Left ventricle myocardium inferior (tissue), 1 donor: ENCODE data around the gene MED6. TPM values are rescaled to one million over a fixed set of nuclear protein-coding genes. Genes with fewer than 3 reads are reported as not detected.

ENCODE experiments used
- DNase-seq: peaks from one replicate; pipeline ENCODE4 v3.0.0-alpha.2; 2020
- H3K27ac ChIP-seq: fragments of 200-600 bp; replicated peaks from 2 replicates; pipeline ENCODE4 v1.8.0; 2021
- H3K27me3 ChIP-seq: fragments of 200-600 bp; 2 replicates; pipeline ENCODE4 v1.8.0; 2021; ENCODE audit warnings: low read depth
- H3K36me3 ChIP-seq: fragments of 200-600 bp; 2 replicates; pipeline ENCODE4 v1.8.0; 2021
- H3K4me1 ChIP-seq: fragments of 200-600 bp; 2 replicates; pipeline ENCODE4 v1.8.0; 2021
- H3K4me3 ChIP-seq: fragments of 200-600 bp; 2 replicates; pipeline ENCODE4 v1.8.0; 2021; ENCODE audit warnings: mild to moderate bottlenecking, moderate library complexity
- H3K9me3 ChIP-seq: fragments of 200-600 bp; replicated peaks from 2 replicates; pipeline ENCODE4 v1.8.0; 2021
- intact Hi-C: fragments of 100-400 bp; cut with micrococcal nuclease; formaldehyde crosslinking; loops from one replicate; pipeline ENCODE4 v1.11.0; 2022
- total RNA-seq: library from RNA; stranded (reverse); fragmentation: NEBNext Ultra II Directional; extraction: Animal tissue kit (Norgen Biotek cat#: 25700); gene quantifications from one replicate; pipeline ENCODE4 v1.2.1, GENCODE V29; 2021
- TF ChIP-seq, protein P1 (sequence below): fragments of 200-600 bp; IDR thresholded peaks from 2 replicates; pipeline ENCODE4 v1.8.0; 2021; ENCODE audit warnings: antibody characterized with exemption, mild to moderate bottlenecking, borderline replicate concordance
- donor health status: DM: no; HTN: yes; CAD: no; lungs with severe emphysema.

MED6 gene
- total RNA-seq, 1 donor from 2014 or later: 19.4 TPM

DNA sequence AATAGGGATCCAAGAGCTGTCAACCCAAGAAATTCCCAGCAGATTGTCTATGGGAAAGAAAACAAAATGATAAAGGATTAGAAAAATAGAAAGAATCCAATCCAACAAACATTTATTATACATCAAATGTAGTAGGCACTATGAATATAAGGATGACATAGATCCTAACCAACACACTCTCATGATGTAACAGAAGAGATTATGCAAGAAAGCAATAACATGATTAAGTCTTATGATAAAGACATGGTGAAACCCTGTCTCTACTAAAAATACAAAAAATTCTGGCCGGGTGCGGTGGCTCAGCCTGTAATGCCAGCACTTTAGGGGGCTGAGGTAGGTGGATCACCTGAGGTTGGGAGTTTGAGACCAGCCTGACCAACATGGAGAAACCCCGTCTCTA, 2.7 kb downstream of the MED6 start:
- H3K27ac ChIP-seq: no peak overlapping the region
- H3K27me3 ChIP-seq: no peaks in the 10 kb centered on the region
- H3K4me3 ChIP-seq: no peak overlapping the region
- intact Hi-C loops: no loop called here
- no peaks in the 10 kb centered on the region for H3K9me3 ChIP-seq
- DNase-seq: no peak
- TF ChIP-seq, protein P1, sequence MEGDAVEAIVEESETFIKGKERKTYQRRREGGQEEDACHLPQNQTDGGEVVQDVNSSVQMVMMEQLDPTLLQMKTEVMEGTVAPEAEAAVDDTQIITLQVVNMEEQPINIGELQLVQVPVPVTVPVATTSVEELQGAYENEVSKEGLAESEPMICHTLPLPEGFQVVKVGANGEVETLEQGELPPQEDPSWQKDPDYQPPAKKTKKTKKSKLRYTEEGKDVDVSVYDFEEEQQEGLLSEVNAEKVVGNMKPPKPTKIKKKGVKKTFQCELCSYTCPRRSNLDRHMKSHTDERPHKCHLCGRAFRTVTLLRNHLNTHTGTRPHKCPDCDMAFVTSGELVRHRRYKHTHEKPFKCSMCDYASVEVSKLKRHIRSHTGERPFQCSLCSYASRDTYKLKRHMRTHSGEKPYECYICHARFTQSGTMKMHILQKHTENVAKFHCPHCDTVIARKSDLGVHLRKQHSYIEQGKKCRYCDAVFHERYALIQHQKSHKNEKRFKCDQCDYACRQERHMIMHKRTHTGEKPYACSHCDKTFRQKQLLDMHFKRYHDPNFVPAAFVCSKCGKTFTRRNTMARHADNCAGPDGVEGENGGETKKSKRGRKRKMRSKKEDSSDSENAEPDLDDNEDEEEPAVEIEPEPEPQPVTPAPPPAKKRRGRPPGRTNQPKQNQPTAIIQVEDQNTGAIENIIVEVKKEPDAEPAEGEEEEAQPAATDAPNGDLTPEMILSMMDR: no peak
- H3K4me1 ChIP-seq: peaks cover 50% of the 10 kb centered on the region
- peaks cover 40% of the 10 kb centered on the region for H3K36me3 ChIP-seq

DNA sequence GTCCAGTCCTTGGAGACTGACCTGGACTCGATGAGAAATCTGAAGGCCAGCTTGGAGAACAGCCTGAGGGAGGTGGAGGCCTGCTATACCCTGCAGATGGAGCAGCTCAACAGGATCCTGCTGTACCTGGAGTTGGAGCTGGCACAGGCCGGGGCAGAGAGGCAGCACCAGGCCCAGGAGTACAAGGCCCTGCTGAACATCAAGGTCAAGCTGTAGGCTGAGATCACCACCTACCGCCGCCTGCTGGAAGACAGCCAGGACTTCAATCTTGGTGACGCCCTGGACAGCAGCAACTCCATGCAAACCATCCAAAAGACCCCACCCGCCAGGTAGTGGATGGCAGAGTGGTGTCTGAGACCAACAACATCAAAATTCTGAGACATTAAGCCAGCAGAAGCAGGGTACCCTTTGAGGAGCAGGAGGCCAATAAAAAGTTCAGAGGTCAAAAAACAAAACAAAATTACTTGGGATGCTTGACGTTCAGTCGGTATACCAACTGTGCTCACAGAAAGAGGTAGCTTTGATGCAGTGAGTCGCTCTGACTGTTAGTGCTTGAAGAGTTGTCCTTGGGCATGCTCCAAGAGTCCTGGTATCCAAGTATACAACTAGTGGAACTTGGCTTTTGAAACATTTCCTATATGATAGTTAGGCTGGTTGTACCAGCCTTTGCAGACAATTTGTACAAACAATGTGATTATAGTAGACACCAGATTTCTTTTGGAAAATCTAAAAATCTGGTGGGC, 4.8 kb downstream of the MED6 start:
- no peak overlapping the region for H3K4me3 ChIP-seq
- intact Hi-C loops: no loop called here
- H3K27ac ChIP-seq: no peak overlapping the region
- no peaks in the 10 kb centered on the region for H3K27me3 ChIP-seq
- TF ChIP-seq, protein P1: no peak
- H3K36me3 ChIP-seq: peaks cover 61% of the 10 kb centered on the region
- H3K9me3 ChIP-seq: no peaks in the 10 kb centered on the region
- peaks cover 44% of the 10 kb centered on the region for H3K4me1 ChIP-seq
- DNase-seq: no peak

DNA sequence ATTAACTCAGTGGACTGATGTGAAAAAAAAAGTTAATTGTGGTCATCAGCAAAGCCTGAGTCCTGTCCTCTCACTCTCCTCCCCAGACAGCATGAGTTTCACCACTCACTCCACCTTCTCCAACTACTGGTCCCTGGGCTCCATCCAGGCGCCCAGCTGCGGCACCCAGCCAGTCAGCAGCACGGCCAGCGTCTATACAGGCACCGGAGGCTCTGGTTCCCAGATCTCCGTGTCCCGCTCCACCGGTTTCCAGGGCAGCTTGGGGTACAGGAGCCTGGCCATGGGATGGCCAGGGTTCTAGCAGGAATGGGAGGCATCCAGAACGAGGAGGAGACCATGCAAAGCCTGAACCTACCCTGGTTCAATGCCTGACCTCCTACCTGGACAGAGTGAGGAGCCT, 6.0 kb downstream of the MED6 start:
- H3K36me3 ChIP-seq: peaks cover 73% of the 10 kb centered on the region
- intact Hi-C loops: no loop called here

GRCh38 chr14:70585231-70585630, 15.2 kb downstream of the MED6 start:
- intact Hi-C loops: no loop called here
- H3K36me3 ChIP-seq: peaks cover 98% of the 10 kb centered on the region
- no peaks in the 10 kb centered on the region for H3K9me3 ChIP-seq
- no peak overlapping the region for H3K27ac ChIP-seq
- TF ChIP-seq, protein P1: no peak
- H3K4me3 ChIP-seq: no peak overlapping the region
- no peaks in the 10 kb centered on the region for H3K4me1 ChIP-seq
- DNase-seq: no peak
- H3K27me3 ChIP-seq: no peaks in the 10 kb centered on the region

More for the DNA sequence above, 6.0 kb downstream of the MED6 start:
- Histone ChIP-seq H3K27me3 (no peaks in the 10 kb centered on the region), H3K4me3 (no peak overlapping the region), H3K27ac (no peak overlapping the region), H3K9me3 (no peaks in the 10 kb centered on the region), H3K4me1 (peaks cover 35% of the 10 kb centered on the region)
- no peak for DNase-seq
- TF ChIP-seq, protein P1: no peak

- DNase-seq: no peak
- intact Hi-C loops: no loop called here
- Histone ChIP-seq H3K27me3 (no peaks in the 10 kb centered on the region), H3K9me3 (no peaks in the 10 kb centered on the region), H3K27ac (no peak overlapping the region), H3K36me3 (peaks cover 53% of the 10 kb centered on the region), H3K4me3 (no peak overlapping the region), H3K4me1 (no peaks in the 10 kb centered on the region)
- TF ChIP-seq, protein P1: no peak
These were observed 23.6 kb downstream of the MED6 start for GRCh38 chr14:70576891-70577290.
